Heart right ventricle (tissue), 16 donors: ENCODE results near the gene CNTNAP3B. TPM values are rescaled to one million over a fixed set of nuclear protein-coding genes. Genes with fewer than 3 reads are reported as not detected.
"Not testable (repeated sequence)": the region's sequence is repeated elsewhere in the genome, so short reads cannot be mapped to it uniquely, and the experiment has no call there.

Experiments used
- ATAC-seq, 8 donors: fragments of 200-7000 bp; cut with Tn5 transposase; one replicate each; pipeline ENCODE4 v1.9.1; 2020; ENCODE audit warnings: mild to moderate bottlenecking in 8 of 8, moderate library complexity in 8 of 8, moderate number of reproducible peaks in 1 of 8
- DNase-seq, 2 donors: peaks; one replicate each; pipeline ENCODE4 v3.0.0-alpha.2; 2020
- H3K27ac ChIP-seq, 10 donors: fragments of 200-600 bp; sonication (generic) in 2 of 10; one replicate each; pipeline versions ENCODE4 v1.5.0 to v1.8.0; 2020 to 2022; ENCODE audit warnings: mild to moderate bottlenecking in 3 of 10
- H3K27me3 ChIP-seq, 7 donors: fragments of 200-600 bp; one replicate each; pipeline ENCODE4 v1.8.0; 2021 to 2022; ENCODE audit warnings: mild to moderate bottlenecking in 2 of 7
- H3K36me3 ChIP-seq, 9 donors: fragments of 200-600 bp; sonication (generic) in 1 of 9; one replicate each; pipeline versions ENCODE4 v1.5.0 to v1.8.0; 2020 to 2022; ENCODE audit warnings: mild to moderate bottlenecking in 2 of 9
- H3K4me1 ChIP-seq, 9 donors: fragments of 200-600 bp; sonication (generic) in 1 of 9; one replicate each; pipeline versions ENCODE4 v1.5.0 to v1.8.0; 2020 to 2022; ENCODE audit warnings: mild to moderate bottlenecking in 4 of 9
- H3K4me3 ChIP-seq, 10 donors: fragments of 200-600 bp; sonication (generic) in 2 of 10; one replicate each; pipeline versions ENCODE4 v1.5.0 to v1.8.0; 2020 to 2022; ENCODE audit warnings: mild to moderate bottlenecking in 7 of 10, moderate library complexity in 2 of 10
- H3K9me3 ChIP-seq, 11 donors: fragments of 200-600 bp in 10 of 11; sonication (generic) in 2 of 11; one replicate each; pipeline versions ENCODE4 v1.5.0 to v1.8.0; 2013 to 2022; ENCODE audit warnings: mild to moderate bottlenecking in 2 of 11, control low read depth in 1 of 11, moderate library complexity in 1 of 11
- WGBS, 2 donors: extraction: QIAGEN DNeasy Blood & Tissue Kit; methylation state at CpG; one replicate each; pipeline ENCODE4 v1.1.7; 2013; ENCODE audit warnings: inconsistent platforms in 1 of 2; 5-methylcytosine and 5-hydroxymethylcytosine counted together
- intact Hi-C, 10 donors: fragments of 100-400 bp; cut with DNase I; formaldehyde crosslinking; loops; one replicate each; pipeline versions ENCODE4 v1.11.1 to v1.14.2; 2022
- polyA plus RNA-seq, 2 donors: library from polyadenylated mRNA; stranded (reverse); fragments of 200-250 nt; gene quantifications; one replicate each; pipeline ENCODE4 v1.2.3, GENCODE V29; 2013
- total RNA-seq, 10 donors: library from RNA; stranded (reverse); fragmentation: NEBNext Ultra II Directional in 3 of 10; extraction: Animal tissue kit (Norgen Biotek cat#: 25700) in 3 of 10; gene quantifications; one replicate each; pipeline versions ENCODE4 v1.2.1 to v1.2.4, GENCODE V29; 2021 to 2023
- donor health status: Arrhythmogenic right ventricular cardiomyopathy.
- donor health status: ischemic (EF 13 %, LVEDD 7.1; RV severe dilation, severe dysfunction).
- donor health status: healthy with polysubstance abuse.
- donor health status: DM: no; HTN: yes; CAD: no.
- donor health status: DM: no; HTN: no; CAD: no.
- donor health status: ischemic (EF 25% LVEDD 6.9; RV normal size, moderate dysfunction).
- donor health status: ischemic (EF 25% LVEDD 5.7; RV mildly dilated, moderate dysfunction).
- donor health status: healthy.
- donor health status: DM: yes; HTN: yes; CAD: no.
- donor health status: Ischemic cardiomyopathy.
- donor health status: ischemic (EF 35%, LVEDD 5.7; RV mildly dilated, moderate dysfunction).
- donor health status: nonischemic (EF 11% LVEDD 7.7; RV severe dilation, severe dysfunction).
- donor health status: DM: yes; HTN: yes; CAD: no.
- donor health status: PGD.
- donor health status: ischemic (EF 29% LVEDD 5.4; RV normal size, mild dysfunction).
- donor health status: nonischemic (EF 23%, LVEDD 6.1; RV moderate dilation, normal function).

CNTNAP3B gene
- total and polyA plus RNA-seq, 12 donors, result 2.8 to 16.2 (median 9.5) TPM

- 90 to 94% methylated on average over 2 of the region's 2 CpGs for WGBS, 2 donors
Measured at GRCh38 chr9:42080376-42080775, 48.9 kb downstream of the CNTNAP3B start.

GRCh38 chr9:42074868-42075267, 54.4 kb downstream of the CNTNAP3B start:
- H3K4me3 ChIP-seq, intact Hi-C loops, H3K27me3 ChIP-seq, ATAC-seq, H3K4me1 ChIP-seq, DNase-seq, H3K36me3 ChIP-seq, H3K9me3 ChIP-seq, H3K27ac ChIP-seq: not testable (repeated sequence)
- WGBS, 2 donors, result 81 to 89% methylated on average over 3 to 5 of the region's 5 CpGs

More at GRCh38 chr9:42080376-42080775, 48.9 kb downstream of the CNTNAP3B start:
- DNase-seq, H3K4me3 ChIP-seq, intact Hi-C loops, H3K4me1 ChIP-seq, H3K27me3 ChIP-seq, H3K27ac ChIP-seq, H3K9me3 ChIP-seq, H3K36me3 ChIP-seq: not testable (repeated sequence)
- peak in 1 of 8 donors; percentile 32 for ATAC-seq

- H3K4me1 ChIP-seq, H3K36me3 ChIP-seq, H3K4me3 ChIP-seq, intact Hi-C loops, H3K9me3 ChIP-seq, DNase-seq, H3K27ac ChIP-seq, H3K27me3 ChIP-seq: not testable (repeated sequence)
- peak in 1 of 8 donors; percentile 49 for ATAC-seq
- WGBS, 2 donors, result no CpG with 5 or more reads among the region's 4 CpGs
Measured at GRCh38 chr9:42071026-42071425, 58.2 kb downstream of the CNTNAP3B start.

- intact Hi-C loops, DNase-seq, H3K27me3 ChIP-seq, H3K4me1 ChIP-seq, H3K27ac ChIP-seq, H3K9me3 ChIP-seq, H3K4me3 ChIP-seq, H3K36me3 ChIP-seq: not testable (repeated sequence)
- ATAC-seq, result peak in 7 of 8 donors; percentile 49 to 74 (median 63)
- WGBS, 2 donors, result 14 to 26% methylated on average over 5 of the region's 11 CpGs
Measured at GRCh38 chr9:42070035-42070799, 59.0 kb downstream of the CNTNAP3B start.

GRCh38 chr9:42053874-42054273, 75.4 kb downstream of the CNTNAP3B start:
- H3K4me3 ChIP-seq, H3K36me3 ChIP-seq, ATAC-seq, H3K4me1 ChIP-seq, DNase-seq, H3K9me3 ChIP-seq, H3K27ac ChIP-seq, H3K27me3 ChIP-seq, intact Hi-C loops: not testable (repeated sequence)
- 89% methylated on average over 1 of the region's 1 CpG; no CpG with 5 or more reads in 1 of the 2 donors for WGBS, 2 donors

GRCh38 chr9:42050701-42051100, 78.5 kb downstream of the CNTNAP3B start:
- H3K4me1 ChIP-seq, H3K27ac ChIP-seq, H3K36me3 ChIP-seq, DNase-seq, H3K9me3 ChIP-seq, ATAC-seq, H3K4me3 ChIP-seq, intact Hi-C loops, H3K27me3 ChIP-seq: not testable (repeated sequence)
- WGBS, 2 donors, result no CpG with 5 or more reads among the region's 2 CpGs

- WGBS, 2 donors, result 84 to 93% methylated on average over 6 to 10 of the region's 10 CpGs
- H3K27ac ChIP-seq, ATAC-seq, H3K36me3 ChIP-seq, H3K9me3 ChIP-seq, H3K4me3 ChIP-seq, H3K27me3 ChIP-seq, H3K4me1 ChIP-seq, intact Hi-C loops, DNase-seq: not testable (repeated sequence)
Measured at GRCh38 chr9:42044422-42045010, 84.7 kb downstream of the CNTNAP3B start.

- H3K4me1 ChIP-seq, H3K9me3 ChIP-seq, intact Hi-C loops, DNase-seq, H3K27ac ChIP-seq, H3K36me3 ChIP-seq, H3K27me3 ChIP-seq, ATAC-seq, H3K4me3 ChIP-seq: not testable (repeated sequence)
- WGBS, 2 donors, result no CpG with 5 or more reads among the region's 3 CpGs
Measured at GRCh38 chr9:42033541-42033940, 95.7 kb downstream of the CNTNAP3B start.

- intact Hi-C loops, H3K9me3 ChIP-seq, H3K4me1 ChIP-seq, ATAC-seq, DNase-seq, H3K36me3 ChIP-seq, H3K4me3 ChIP-seq, H3K27ac ChIP-seq, H3K27me3 ChIP-seq: not testable (repeated sequence)
Measured at GRCh38 chr9:42020639-42021038, 108.6 kb downstream of the CNTNAP3B start.

GRCh38 chr9:42018220-42018922, 110.9 kb downstream of the CNTNAP3B start:
- H3K36me3 ChIP-seq, H3K9me3 ChIP-seq, H3K27ac ChIP-seq, H3K4me3 ChIP-seq, DNase-seq, ATAC-seq, intact Hi-C loops, H3K27me3 ChIP-seq, H3K4me1 ChIP-seq: not testable (repeated sequence)
- 74 to 84% methylated on average over 6 of the region's 7 CpGs for WGBS, 2 donors

GRCh38 chr9:42014317-42014716, 114.9 kb downstream of the CNTNAP3B start:
- peak in 1 of 8 donors; percentile 44 for ATAC-seq
- WGBS, 2 donors, result 62 to 90% methylated on average over 6 to 7 of the region's 9 CpGs
- H3K4me3 ChIP-seq, H3K36me3 ChIP-seq, H3K4me1 ChIP-seq, H3K9me3 ChIP-seq, DNase-seq, intact Hi-C loops, H3K27ac ChIP-seq, H3K27me3 ChIP-seq: not testable (repeated sequence)
